ENCODE data around the gene TMEM163.

The TMEM163 gene

DNA sequence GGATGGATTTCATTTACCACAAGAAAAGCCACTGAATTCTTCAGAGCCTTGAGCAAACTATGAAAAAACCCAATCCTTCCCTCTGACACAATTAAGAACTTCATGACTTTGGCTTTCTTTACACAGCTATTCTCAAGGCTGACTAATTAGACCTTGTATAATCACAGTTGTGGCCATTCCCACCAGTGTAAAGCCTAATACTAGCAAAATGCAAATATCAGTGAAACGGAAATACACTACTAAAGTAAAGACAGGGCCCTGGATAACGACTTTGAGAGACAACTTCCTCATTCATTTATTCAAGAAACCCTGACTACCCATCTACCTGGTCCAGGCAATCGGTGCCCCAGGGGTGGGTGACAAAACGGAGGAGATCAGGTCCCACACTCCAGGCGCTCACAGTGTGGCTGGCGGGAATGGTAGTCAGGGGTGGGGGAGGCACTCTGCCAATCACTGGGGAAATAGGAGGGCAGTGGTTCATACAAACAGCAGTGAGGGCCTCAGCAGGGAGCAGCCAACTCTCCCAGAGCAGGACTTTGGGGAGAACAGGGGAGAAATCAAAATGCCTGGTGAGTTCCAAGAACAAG lies 28.1 kb downstream of the TMEM163 start:
- FAIRE-seq, result no peak

DNA sequence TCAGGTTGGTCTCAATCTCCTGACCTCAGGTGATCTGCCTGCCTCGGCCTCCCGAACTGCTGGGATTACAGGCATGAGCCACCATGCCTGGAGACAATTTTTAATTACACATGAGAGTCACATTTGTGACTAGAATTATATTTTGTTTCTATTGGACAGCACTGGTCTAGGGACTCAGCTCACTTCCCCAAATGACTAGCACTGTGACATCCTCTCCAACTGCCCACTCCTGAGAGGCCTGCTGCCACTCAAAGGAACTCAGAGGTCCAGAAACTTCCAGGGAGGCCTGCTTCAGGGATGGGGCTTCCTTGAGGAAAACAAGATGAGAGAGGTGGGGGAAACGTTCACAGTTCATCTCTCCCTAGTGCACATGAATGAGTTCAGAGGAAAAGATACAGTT lies 29.5 kb downstream of the TMEM163 start:
- no peak for FAIRE-seq

DNA sequence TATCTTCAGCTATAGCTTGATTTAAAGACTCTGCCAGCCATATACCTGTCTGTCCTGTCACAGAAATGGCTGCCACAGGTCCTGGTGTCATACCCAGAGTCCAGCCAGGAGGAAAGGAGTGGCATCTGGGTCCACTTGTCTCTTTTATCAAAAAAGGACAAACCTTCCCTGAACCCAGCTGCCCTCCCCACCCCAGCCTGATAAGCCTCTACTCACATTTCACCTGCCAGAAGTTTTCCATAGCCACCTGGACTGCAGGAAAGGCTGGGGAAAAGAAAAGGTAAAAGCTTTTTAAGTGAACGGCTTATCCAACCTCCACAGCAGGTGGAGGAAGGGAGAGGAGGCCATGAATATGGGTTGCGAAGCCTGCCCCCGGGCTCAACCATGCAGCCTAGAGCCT lies 32.8 kb downstream of the TMEM163 start:
- FAIRE-seq, result no peak

DNA sequence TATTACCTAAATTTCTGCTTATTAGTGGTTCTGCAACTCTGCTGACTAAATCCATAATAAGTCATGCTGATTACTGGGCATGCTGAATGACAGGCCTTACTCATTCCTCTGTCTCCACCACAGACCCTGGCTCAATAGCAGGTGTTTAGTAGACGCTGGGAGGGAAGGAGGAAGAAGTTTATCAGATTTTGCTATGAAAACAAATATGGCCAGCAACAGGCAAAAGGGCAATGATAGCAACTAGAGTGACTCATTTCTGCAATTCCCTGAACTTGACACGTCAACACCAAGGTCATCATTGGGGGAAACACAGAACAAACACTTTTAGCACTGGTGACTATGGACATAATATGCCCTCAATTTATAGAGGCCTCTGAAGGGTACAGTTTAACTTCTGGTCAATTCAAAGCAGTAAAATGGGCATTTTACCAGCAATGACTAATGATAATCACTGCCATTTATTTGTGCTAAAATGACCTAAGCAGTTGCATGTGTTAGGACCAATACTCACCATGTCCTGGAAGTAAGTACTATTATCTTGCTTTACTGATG lies 35.2 kb downstream of the TMEM163 start:
- no peak for FAIRE-seq

DNA sequence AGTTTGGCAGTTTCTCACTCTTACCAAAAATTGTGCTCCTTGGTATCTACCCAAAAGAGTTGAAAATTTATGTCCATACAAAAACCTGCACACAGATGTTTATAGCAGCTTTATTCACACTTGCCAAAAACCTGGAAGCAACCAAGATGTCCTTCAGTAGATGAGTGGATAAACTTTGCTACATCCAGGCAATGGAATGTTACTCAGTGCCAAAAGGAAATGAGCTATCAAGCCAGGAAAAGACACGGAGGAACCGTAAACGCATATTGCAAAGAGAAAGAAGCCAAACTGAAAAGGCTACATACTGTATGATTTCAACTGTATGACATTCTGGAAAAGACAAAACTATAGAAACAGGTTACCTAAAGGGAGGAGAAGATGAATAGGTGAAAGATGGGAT lies 36.1 kb downstream of the TMEM163 start:
- no peak for FAIRE-seq

DNA sequence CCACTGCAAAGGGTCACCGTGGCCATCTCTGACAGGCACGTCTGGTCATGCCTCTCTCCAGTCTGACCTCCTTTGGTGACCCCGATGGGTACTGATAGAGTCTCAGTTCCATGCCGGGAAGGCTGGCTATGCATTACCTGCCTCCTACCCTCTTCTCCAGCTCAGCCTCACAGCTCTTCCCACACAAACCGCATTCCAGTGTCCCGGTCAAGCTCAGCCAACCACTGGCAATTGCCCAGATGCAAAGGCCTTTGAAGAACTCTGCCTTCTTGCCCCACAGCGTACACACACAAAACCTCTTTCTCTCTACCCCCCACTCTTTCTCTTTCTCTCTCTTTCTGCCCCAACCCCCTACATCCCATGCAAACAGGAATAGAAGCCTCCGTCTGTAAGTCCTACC lies 37.6 kb downstream of the TMEM163 start:
- no peak for FAIRE-seq

DNA sequence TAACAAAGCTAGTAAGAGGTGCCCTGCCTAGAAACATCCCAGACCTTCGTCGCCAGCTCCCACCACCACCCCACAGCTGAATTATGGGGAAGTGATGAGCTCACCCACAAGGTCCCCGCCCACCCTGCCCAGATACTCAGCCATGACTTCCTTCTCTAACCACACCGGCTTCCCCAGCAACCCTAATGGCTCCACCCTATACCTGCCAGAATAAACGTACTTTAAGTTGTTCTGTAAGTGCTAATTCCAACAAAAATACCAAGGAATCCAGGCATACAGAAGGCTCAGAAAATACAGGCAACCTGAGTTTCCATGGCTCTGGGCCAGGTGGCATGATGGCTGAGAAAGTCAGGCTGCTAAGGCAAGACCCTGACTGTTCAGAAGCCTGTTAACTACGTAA lies 39.1 kb downstream of the TMEM163 start:
- no peak for FAIRE-seq

DNA sequence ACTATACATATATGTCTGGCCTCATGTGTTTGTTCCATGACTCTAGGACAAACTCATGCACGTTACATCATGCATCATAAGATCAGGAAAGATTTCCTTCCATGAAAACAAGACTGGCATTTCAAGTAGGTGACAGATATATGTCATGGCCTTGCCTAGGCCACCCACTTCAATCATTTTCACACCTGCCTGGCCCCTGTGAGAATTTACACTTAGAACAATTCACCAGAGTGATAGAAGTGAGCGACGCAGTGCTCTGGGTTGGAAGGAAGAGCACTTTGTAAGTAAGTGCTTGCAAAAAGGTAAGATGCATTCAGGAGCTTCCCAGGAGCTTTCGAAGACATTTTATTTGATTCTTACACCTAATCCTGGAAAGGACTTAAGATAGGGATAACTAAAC lies 39.5 kb downstream of the TMEM163 start:
- no peak for FAIRE-seq

DNA sequence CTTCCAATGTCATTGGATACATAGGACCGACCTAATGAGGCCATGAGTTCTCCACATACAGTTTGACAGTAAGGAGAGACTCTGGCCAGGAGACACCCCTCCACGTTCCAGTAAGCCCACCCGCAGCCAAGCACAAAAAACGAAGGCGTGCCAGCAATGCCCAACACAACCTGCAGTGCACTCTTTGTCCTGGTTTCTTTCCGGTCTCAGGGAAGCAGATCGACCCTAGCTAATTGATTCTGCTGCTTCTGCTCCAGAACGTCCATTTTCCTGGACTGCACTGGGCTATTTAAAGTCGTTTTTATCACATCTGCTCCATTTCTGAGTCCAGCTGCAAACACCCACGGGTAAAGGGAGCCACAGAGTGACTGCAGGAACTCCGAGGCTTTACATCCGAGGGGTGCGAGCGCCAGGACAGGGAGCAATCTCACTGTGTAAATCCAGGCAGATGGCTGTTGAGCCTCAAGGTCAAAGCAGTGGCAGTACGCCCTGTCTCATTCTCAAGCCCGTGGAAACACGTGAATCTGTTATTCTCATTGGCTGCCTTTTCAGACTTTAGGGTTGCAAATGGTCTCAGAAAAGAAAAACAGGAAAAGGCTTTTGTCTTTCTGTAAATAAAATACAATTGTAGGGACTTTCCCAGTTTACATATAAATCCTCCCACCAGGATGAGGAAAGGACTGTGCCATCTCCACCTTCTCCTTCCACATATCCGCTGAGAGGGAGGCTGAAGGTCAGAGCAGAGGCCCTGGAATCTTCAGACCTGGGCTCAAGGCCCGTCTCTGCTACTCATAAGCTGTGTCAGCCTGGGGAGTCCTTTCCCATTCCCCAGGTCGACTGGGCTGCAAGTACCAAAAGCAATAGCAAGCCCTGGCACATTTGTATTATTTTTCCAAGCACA lies 40.7 kb downstream of the TMEM163 start:
- no peak for FAIRE-seq

DNA sequence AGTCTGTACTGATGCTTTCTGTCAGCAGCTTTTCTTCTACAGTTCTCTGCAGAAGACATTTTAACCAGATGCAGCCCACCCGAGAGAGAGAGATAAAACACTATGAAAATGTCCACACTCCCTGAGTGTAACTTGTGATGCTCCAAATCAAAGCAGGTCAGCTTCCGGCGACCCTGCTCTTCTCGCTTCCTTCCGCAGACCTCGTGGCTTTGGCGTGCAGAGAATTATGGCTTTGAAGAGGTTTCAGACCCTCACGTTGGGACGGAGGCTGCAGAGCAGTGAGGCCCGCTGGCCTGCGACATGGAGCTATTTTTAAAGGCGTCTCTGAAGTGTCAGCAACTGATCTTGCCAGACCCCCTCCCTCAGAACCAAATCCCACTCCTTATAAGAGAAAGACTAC lies 41.8 kb downstream of the TMEM163 start:
- FAIRE-seq, result no peak

DNA sequence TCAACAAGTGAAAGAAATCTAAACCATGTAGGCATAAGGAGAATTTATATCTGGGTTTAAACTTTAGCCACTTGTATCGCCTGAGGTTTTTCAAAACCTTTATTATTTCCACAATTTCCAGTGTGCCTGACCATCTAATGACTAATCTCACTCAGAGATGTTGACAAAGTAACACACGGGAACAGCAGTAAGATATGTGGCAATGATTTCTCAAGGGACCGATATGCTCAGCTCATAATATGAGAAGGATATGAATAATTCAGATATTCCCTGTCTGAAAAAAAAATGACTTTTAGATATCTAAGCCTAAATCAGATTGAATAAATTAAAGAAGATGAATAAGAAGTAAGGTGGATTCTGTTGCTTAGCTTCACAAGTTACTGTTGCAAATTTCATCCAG lies 43.5 kb downstream of the TMEM163 start:
- no peak for FAIRE-seq

DNA sequence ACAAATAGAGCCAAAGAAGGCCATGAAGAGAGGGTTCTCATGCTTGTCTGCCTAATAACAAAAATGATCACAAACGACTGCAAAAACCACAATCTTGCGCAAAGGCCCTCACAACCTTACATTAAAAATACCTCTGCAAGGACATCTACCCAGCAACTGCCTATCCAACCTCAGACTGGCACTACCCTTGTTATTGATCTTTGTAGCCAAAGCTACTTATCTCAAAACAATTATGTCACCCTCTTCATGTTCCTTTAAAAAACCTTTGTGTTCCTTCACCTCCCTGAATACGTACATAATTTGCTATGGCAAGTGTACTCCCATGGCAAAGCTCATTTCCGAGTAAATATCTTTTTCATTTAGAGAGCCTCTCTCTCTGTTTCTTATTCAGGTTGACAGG lies 44.1 kb downstream of the TMEM163 start:
- FAIRE-seq, result no peak

DNA sequence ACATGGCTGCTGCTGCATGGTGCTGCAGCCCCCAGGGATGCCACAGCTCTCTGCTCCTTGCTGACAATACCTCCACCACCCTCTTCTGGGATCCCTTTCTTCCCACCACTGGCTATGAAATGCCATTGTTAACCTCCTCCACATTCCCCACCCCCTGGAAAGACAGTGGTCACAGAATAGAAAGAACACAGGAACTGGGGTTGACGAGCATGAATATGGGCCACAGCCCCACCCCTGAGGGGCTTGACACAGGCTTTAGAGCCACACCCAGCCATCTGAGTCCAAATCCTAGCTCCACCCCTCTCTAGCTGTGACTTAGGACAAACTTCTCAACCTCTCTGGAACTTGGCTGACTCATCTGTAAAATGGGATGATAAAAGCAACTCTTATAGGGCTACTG lies 47.3 kb downstream of the TMEM163 start:
- no peak for FAIRE-seq

DNA sequence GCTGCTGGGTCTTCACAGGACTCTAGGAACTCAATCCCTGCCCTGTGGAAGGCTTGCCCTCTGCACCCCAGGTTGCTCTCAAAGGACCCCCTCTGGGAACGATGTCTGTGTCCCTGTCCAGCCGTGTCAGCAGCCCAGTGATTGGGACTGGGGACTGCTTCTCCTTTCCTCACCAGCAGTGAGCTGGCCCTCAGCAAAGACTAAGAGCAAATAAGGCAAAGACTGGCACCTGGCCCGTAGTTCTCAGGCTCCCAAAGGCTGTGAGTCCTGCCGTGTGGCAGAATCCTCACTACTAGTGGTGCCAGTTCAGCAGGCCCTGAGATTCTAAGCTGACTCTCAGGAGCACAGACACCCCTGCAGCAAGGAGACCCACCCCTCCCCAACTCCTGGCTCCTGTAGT lies 47.8 kb downstream of the TMEM163 start:
- FAIRE-seq, result no peak

DNA sequence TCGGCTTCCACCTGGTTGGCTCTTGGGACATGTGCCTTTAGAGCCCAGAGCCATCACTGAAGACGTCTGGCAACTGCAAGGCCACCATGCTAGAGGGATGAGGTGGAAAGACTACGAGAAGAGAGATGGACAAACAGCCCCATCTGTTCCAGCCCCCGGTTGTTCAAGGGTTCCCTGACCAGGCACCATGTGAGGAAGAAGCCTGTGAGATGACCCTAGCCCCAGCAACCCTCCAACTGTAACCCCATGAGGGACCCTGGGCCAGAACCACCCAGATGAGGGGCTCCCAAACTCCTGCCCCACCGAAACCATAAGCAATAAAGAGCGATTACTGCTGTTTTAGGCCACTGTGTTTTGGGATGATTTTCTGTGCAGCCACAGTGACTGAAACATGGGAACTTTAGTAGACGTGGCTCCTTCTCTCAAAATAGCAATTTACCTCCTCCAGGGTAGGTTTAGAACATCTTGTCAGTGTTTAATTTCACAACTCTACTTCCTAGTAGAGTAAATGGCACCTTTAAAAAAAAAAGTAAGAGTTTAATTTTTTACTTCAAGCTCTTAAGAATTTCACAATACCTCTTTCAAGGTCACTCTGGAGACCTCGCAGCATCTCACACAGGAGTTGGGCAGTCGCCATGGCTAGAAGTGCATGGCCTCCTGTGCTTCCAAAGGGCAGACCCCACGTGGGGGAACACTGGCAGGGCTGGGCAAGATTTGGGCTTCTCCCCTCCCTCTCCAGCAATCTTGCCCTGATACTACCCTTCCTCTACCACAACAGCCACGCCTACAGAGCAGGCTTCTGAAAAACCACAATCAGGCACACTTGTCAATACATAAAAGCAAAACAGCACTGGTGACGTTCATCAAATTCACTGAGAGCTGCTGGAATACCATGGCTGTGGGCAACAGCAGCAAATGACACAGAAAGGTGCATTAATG lies 48.8 kb downstream of the TMEM163 start:
- no peak for FAIRE-seq

DNA sequence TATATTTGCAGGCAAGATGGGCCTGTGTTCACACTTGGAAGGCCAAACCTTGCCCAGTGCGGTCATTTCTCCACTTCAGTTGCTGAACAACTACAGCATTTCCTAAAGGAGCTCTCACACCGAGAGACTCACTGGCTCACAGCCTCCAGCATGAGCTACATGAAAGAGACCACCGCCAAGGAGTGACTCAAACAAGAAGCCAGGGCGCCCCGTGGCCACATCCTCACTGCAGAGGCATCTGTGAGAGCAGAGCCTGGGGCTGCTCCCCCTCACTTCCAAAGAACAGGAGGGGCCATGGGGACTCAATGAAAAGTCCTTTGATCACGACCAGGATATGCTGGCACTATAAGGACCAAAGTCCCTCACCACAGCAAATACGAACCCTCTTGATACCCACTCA lies 50.0 kb downstream of the TMEM163 start:
- FAIRE-seq, result no peak

DNA sequence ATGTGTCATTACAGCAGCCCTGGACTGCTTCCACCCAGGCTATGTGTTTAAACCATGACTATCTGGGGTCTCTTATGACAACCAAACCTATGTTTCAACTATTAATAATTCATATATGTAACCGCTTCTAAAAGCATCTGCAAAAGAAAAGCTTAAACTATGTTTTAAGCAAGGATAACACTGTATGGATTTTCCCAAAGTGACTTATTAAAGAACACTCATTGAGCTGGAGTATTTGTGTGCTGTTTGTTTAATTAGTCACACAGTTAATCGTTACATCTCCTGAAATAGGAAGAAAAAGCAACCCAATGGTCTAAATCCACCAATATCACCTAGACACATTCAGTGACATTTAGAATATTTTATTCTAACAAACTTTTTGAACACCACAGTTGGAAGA lies 51.3 kb downstream of the TMEM163 start:
- FAIRE-seq, result no peak

DNA sequence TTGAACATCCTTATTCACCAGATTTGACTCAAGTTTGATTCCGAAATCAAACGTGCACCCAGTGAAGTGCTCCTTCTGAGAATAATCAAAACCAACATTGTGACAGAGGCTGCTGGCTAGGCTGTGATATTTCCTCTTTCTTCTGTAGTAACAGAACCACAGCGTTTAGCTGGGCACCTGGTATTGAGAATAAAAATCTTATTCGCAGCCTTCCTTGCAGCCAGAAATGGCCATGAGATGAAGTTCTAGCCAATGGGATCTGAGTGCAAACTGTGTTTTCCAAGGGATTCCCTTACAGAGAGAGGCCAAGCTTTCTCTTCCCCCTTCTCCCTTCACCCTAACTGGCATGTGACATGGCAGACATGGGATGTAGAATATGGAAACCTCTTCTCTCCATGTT lies 51.7 kb downstream of the TMEM163 start:
- no peak for FAIRE-seq

DNA sequence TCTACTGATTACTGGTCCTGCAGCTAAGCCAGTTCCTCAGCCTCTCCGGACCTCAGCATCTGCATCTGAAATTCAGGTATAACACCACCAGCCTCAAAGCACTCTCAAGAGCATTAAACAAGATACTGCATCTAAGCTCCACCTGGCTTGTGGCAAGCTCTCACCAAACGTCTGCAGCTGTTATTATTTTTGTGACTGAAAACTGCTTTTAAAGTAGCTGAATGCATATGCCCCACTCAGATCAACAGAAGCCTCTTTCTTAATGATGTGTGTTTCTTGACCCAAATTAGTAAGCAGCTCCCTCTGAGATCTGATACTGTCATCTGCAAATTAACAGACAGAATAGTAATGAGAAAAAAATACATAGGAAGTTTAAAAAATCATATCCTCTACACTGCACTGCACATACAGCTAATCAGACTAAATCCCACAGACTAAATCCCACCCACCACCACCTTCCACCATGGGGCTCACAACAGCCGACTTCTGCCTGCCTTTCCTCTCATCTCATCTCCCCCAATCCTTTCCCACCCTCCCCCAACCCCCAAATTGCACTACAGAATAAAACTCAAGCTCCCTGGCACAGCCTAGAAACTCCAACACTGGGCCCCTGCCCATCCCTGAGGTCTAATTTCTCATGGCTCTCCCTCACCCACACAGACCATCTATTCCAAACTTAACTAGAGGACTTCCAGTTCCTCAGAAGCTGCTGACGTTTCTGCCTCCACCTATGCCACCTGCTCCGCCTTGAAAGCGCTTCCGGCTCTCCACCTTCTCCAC lies 52.9 kb downstream of the TMEM163 start:
- FAIRE-seq, result no peak

DNA sequence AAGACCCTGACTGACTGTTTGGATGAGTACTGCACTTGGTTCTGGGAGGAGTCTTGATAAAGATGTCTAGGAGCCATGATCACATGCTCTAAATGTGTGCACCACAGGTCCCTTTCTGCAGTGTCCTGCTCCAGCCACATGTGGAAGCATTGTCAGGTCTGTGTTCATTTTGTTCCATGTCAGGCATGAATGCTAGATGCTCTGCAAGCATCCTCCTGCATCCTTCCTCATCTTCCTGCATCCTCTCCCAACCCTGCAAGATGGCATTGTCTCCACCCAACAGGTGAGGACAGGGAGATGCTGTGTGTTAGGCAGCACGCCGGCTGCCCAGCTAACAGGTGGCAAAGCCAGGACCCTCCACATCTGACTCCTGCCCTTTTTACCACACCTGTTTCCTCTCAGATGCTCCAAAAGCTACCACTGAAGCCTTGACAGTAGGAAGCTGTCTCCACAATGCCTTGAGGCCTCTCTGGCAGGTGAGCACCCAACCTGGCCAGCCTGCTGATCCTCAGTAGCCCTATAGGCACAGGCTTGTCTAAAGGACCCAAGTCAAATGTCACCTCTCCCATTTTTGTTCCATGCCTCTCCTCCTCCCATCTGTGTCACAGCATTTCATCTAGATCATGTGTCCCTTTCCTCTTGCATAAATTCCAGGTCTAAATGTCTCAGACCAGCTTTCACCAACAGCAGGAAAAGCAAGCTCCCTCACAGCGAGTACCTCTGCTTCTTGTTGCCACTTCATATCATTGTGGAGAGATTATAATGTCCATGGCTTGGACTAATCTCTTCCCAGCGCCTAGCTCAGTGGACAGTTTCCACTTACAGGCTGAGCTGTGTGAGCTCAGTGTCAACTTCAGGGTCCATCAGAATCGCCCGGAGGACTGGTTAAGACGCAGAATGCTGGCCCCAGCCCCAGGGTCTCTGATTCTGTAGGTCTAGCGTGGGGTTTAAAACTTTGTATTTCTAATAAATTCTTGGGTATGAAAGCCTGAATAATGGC lies 55.0 kb downstream of the TMEM163 start:
- no peak for FAIRE-seq

DNA sequence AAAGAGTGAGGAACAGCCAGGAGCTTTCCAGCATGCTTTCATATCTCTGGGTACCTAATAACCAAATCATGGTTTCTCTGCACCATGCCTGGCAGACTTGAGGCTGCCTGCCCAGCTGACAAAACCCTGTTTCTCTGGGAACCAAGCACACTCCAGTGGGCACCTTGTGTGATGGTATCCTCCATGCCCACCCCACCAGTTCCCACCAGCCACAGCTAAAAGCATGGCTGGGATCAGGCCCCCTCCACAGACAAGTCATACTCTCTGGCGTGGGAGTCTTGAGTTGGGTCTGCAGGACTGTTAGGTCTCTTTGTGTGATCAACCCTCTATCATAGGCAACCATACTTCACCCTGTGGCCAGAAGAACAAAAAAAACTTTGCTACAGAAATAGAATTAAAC lies 56.0 kb downstream of the TMEM163 start:
- no peak for FAIRE-seq

All from colon (tissue), 2 donors.